Medulla oblongata (tissue), 1 donor: ENCODE measurements around the gene GLT8D2.

Source experiments
- DNase-seq: peaks from one replicate; pipeline ENCODE4 v3.0.0-alpha.2; 2015; ENCODE audit errors: extremely low spot score

Gene GLT8D2

DNA sequence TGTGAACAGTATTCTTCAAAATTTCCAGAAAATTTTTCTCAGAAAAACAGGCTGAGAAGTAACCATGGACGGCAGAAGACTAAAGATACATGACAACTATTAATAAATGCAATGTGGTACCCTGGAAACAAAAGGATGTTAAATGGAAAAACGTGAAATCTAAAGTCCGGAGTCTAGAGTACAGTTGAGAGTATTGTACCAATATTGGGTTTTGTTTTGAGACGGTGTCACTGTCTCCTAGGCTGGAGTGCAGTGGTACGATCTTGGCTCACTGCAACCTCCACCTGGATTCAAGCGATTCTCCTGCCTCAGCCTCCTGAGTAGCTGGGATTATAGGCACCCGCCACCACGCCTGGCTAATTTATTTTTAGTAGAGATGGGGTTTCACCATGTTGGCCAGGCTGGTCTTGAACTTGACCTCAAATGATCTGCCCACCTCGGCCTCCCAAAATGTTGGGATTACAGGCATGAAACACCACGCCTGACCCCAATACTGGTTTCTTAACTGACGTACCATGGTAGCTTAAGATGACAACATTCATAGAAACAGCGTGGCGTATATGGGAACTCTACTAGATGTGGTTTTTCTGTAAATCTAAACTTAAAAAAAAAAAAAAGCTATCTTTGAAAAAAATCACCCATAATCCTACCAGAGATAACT lies 101.1 kb downstream of the GLT8D2 start:
- DNase-seq = no peak

- DNase-seq = no peak
These were observed 102.0 kb downstream of the GLT8D2 start for GRCh38 chr12:103947871-103948555.

DNA sequence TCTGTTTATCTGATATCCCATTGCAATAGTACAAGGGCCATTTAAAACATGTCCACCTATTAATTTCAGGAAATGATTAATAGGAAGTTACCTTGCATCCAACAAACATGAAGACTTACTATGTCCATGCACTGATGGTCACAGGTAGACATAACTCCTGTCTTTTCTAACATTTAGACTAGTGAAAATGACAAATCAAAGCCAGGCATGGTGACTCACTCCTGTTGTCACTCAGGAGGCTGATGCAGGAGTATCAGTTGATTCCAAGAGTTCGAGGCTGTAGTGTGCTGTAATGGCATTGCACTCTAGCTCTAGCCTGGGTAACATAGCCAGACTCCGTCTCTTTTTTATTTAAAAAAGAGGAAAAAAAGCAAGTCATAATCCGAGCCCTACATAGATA lies 105.0 kb downstream of the GLT8D2 start:
- no peak for DNase-seq
